Heart right ventricle (tissue), 16 donors: ENCODE measurements around the gene CD80. TPM values are rescaled to one million over a fixed set of nuclear protein-coding genes. Genes with fewer than 3 reads are reported as not detected.

Experiments
- ATAC-seq, 8 donors: fragments of 200-7000 bp; cut with Tn5 transposase; one replicate each; pipeline ENCODE4 v1.9.1; 2020; ENCODE audit warnings: mild to moderate bottlenecking in 8 of 8, moderate library complexity in 8 of 8, moderate number of reproducible peaks in 1 of 8
- DNase-seq, 2 donors: peaks; one replicate each; pipeline ENCODE4 v3.0.0-alpha.2; 2020
- H3K27ac ChIP-seq, 10 donors: fragments of 200-600 bp; sonication (generic) in 2 of 10; one replicate each; pipeline versions ENCODE4 v1.5.0 to v1.8.0; 2020 to 2022; ENCODE audit warnings: mild to moderate bottlenecking in 3 of 10
- H3K27me3 ChIP-seq, 7 donors: fragments of 200-600 bp; one replicate each; pipeline ENCODE4 v1.8.0; 2021 to 2022; ENCODE audit warnings: mild to moderate bottlenecking in 2 of 7
- H3K36me3 ChIP-seq, 9 donors: fragments of 200-600 bp; sonication (generic) in 1 of 9; one replicate each; pipeline versions ENCODE4 v1.5.0 to v1.8.0; 2020 to 2022; ENCODE audit warnings: mild to moderate bottlenecking in 2 of 9
- H3K4me1 ChIP-seq, 9 donors: fragments of 200-600 bp; sonication (generic) in 1 of 9; one replicate each; pipeline versions ENCODE4 v1.5.0 to v1.8.0; 2020 to 2022; ENCODE audit warnings: mild to moderate bottlenecking in 4 of 9
- H3K4me3 ChIP-seq, 10 donors: fragments of 200-600 bp; sonication (generic) in 2 of 10; one replicate each; pipeline versions ENCODE4 v1.5.0 to v1.8.0; 2020 to 2022; ENCODE audit warnings: mild to moderate bottlenecking in 7 of 10, moderate library complexity in 2 of 10
- H3K9me3 ChIP-seq, 11 donors: fragments of 200-600 bp in 10 of 11; sonication (generic) in 2 of 11; one replicate each; pipeline versions ENCODE4 v1.5.0 to v1.8.0; 2013 to 2022; ENCODE audit warnings: mild to moderate bottlenecking in 2 of 11, control low read depth in 1 of 11, moderate library complexity in 1 of 11
- CTCF ChIP-seq, 9 donors: fragments of 200-600 bp; sonication (generic) in 2 of 9; IDR thresholded peaks; one replicate each; pipeline versions ENCODE4 v1.5.0 to v1.8.0; 2021 to 2022; ENCODE audit warnings: antibody characterized with exemption in 9 of 9, mild to moderate bottlenecking in 5 of 9, moderate library complexity in 1 of 9
- WGBS, 2 donors: extraction: QIAGEN DNeasy Blood & Tissue Kit; methylation state at CpG; one replicate each; pipeline ENCODE4 v1.1.7; 2013; ENCODE audit warnings: inconsistent platforms in 1 of 2; 5-methylcytosine and 5-hydroxymethylcytosine counted together
- intact Hi-C, 10 donors: fragments of 100-400 bp; cut with DNase I; formaldehyde crosslinking; loops; one replicate each; pipeline versions ENCODE4 v1.11.1 to v1.14.2; 2022
- polyA plus RNA-seq, 2 donors: library from polyadenylated mRNA; stranded (reverse); fragments of 200-250 nt; gene quantifications; one replicate each; pipeline ENCODE4 v1.2.3, GENCODE V29; 2013
- total RNA-seq, 10 donors: library from RNA; stranded (reverse); fragmentation: NEBNext Ultra II Directional in 3 of 10; extraction: Animal tissue kit (Norgen Biotek cat#: 25700) in 3 of 10; gene quantifications; one replicate each; pipeline versions ENCODE4 v1.2.1 to v1.2.4, GENCODE V29; 2021 to 2023
- donor health status: Arrhythmogenic right ventricular cardiomyopathy.
- donor health status: ischemic (EF 13 %, LVEDD 7.1; RV severe dilation, severe dysfunction).
- donor health status: healthy with polysubstance abuse.
- donor health status: DM: no; HTN: yes; CAD: no.
- donor health status: DM: no; HTN: no; CAD: no.
- donor health status: ischemic (EF 25% LVEDD 6.9; RV normal size, moderate dysfunction).
- donor health status: ischemic (EF 25% LVEDD 5.7; RV mildly dilated, moderate dysfunction).
- donor health status: healthy.
- donor health status: DM: yes; HTN: yes; CAD: no.
- donor health status: Ischemic cardiomyopathy.
- donor health status: ischemic (EF 35%, LVEDD 5.7; RV mildly dilated, moderate dysfunction).
- donor health status: nonischemic (EF 11% LVEDD 7.7; RV severe dilation, severe dysfunction).
- donor health status: DM: yes; HTN: yes; CAD: no.
- donor health status: PGD.
- donor health status: ischemic (EF 29% LVEDD 5.4; RV normal size, mild dysfunction).
- donor health status: nonischemic (EF 23%, LVEDD 6.1; RV moderate dilation, normal function).

Gene CD80
- total and polyA plus RNA-seq, 12 donors, result 0.01 to 1.6 (median 0.33) TPM; not detected in 6

GRCh38 chr3:119543147-119543546 is 16.3 kb downstream of the CD80 start:
- Histone ChIP-seq H3K9me3 (peaks cover 0 to 6% (median 0%) of the 10 kb centered on the region in 11 donors), H3K36me3 (no peaks in the 10 kb centered on the region), H3K27ac (no peak overlapping the region), H3K27me3 (no peaks in the 10 kb centered on the region), H3K4me1 (no peaks in the 10 kb centered on the region), H3K4me3 (no peak overlapping the region)
- no peak for DNase-seq
- 81 to 94% methylated on average over 7 of the region's 7 CpGs for WGBS, 2 donors
- no peak for TF ChIP-seq CTCF (IDR thresholded peaks at IDR 0.05)
- intact Hi-C loops, result no loop called here
- ATAC-seq, result no peak

GRCh38 chr3:119542168-119542767 is 17.1 kb downstream of the CD80 start:
- 82 to 86% methylated on average over 2 of the region's 2 CpGs for WGBS, 2 donors
- Histone ChIP-seq H3K4me1 (no peaks in the 10 kb centered on the region), H3K4me3 (no peak overlapping the region), H3K36me3 (no peaks in the 10 kb centered on the region), H3K9me3 (peaks cover 0 to 6% (median 0%) of the 10 kb centered on the region in 11 donors), H3K27ac (no peak overlapping the region), H3K27me3 (no peaks in the 10 kb centered on the region)
- intact Hi-C loops, result no loop called here
- DNase-seq, result no peak
- no peak for TF ChIP-seq CTCF (IDR thresholded peaks at IDR 0.05)
- no peak for ATAC-seq

DNA sequence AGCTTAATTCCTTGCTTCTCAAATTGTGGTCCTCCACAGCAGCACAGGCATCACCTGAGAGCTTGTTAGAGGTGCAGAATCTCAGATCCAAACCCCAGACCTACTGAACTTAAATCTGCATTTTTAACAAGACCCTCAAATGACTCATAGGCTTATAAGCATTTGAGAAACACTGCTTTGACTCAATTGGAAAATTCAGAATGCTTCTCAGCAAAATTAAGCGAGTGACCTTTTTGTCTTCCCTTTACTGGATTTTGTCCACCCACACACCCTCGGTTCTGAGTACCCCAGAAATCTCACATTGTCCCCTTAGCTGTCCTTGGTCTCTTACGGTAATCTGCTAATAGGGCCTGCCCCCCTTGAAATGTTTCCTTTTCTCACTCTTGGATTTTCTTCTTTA is 17.9 kb downstream of the CD80 start:
- DNase-seq, result no peak
- ATAC-seq, result no peak
- no peaks in the 10 kb centered on the region for H3K4me1 ChIP-seq
- H3K9me3 ChIP-seq, result peaks cover 0 to 6% (median 0%) of the 10 kb centered on the region in 11 donors
- no peaks in the 10 kb centered on the region for H3K27me3 ChIP-seq
- H3K4me3 ChIP-seq, result no peak overlapping the region
- H3K36me3 ChIP-seq, result no peaks in the 10 kb centered on the region
- intact Hi-C loops, result no loop called here
- no peak for TF ChIP-seq CTCF (IDR thresholded peaks at IDR 0.05)
- 84 to 86% methylated on average over 3 of the region's 3 CpGs for WGBS, 2 donors
- no peak overlapping the region for H3K27ac ChIP-seq

DNA sequence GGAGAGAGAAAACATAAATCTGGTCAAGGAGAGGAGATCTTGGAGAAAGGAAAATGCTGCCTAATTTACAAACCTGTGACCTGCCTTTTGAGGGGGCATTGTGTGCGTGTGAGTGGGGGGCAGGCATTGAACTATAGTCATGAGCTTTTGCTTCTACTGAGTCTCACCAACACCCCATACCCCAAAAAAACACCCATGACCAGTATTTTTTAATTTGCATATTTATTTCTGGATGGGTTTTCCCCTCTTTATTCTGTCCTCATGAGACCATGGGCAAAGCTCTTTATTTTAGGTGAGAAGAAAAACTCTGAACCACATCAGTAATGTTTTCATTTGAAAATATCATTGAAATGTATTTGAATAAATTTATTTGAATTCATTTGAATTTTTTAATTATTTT is 20.6 kb downstream of the CD80 start:
- no peak for TF ChIP-seq CTCF (IDR thresholded peaks at IDR 0.05)
- intact Hi-C loops, result no loop called here
- no peaks in the 10 kb centered on the region for H3K27me3 ChIP-seq
- DNase-seq, result no peak
- no peak overlapping the region for H3K27ac ChIP-seq
- H3K36me3 ChIP-seq, result no peaks in the 10 kb centered on the region
- H3K9me3 ChIP-seq, result peaks cover 0 to 6% (median 0%) of the 10 kb centered on the region in 11 donors
- WGBS, 2 donors, result 89 to 100% methylated on average over 1 of the region's 1 CpG
- ATAC-seq, result no peak
- H3K4me1 ChIP-seq, result no peaks in the 10 kb centered on the region
- no peak overlapping the region for H3K4me3 ChIP-seq
